NB4 (cell line): Measurements from ENCODE around the gene SYT13.

Experiments used
- MYC ChIP-seq: IDR thresholded peaks from 2 replicates; pipeline ENCODE4 v1.6.1; 2011; ENCODE audit warnings: low read depth, low read length
- POLR2A ChIP-seq: IDR thresholded peaks from 2 replicates; pipeline ENCODE4 v1.6.1; 2011; ENCODE audit warnings: mild to moderate bottlenecking; ENCODE audit not compliant: insufficient read length; ENCODE audit errors: extremely low read depth
- TF ChIP-seq, protein P1 (sequence below): IDR thresholded peaks from one replicate; pipeline ENCODE4 v1.5.1; 2012; ENCODE audit warnings: low read depth, low read length

DNA sequence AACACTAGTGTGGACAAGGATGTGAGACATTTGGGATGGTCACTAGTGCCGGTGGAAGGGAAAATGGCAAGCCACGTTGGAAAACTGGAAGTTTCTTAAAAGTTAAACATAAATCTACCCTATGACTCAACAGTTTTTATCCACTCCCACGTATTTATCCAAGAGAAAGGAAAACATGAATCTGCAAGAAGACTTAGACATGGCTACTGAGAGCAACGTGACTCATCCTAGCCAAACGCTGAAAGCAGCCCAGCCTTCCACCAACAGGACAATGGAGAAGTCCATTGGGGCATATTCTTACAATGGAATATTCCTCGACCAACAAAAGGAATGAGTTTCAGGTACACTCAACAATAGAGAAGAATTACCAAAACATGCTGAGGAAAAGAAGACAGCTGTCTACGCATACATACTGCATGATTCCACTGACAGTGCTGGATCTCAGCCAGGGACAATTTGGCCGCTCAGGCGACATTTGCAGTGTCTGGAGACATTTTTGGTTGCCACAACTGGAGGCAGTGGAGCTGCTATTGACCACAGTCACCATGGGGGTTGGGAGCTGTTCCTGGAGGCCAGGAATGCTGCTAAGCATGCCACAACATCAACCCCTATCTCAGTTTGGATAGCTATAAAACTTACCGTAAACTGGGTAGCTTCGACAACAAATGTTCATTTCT, 21.2 kb downstream of the SYT13 start:
- TF ChIP-seq, protein P1, sequence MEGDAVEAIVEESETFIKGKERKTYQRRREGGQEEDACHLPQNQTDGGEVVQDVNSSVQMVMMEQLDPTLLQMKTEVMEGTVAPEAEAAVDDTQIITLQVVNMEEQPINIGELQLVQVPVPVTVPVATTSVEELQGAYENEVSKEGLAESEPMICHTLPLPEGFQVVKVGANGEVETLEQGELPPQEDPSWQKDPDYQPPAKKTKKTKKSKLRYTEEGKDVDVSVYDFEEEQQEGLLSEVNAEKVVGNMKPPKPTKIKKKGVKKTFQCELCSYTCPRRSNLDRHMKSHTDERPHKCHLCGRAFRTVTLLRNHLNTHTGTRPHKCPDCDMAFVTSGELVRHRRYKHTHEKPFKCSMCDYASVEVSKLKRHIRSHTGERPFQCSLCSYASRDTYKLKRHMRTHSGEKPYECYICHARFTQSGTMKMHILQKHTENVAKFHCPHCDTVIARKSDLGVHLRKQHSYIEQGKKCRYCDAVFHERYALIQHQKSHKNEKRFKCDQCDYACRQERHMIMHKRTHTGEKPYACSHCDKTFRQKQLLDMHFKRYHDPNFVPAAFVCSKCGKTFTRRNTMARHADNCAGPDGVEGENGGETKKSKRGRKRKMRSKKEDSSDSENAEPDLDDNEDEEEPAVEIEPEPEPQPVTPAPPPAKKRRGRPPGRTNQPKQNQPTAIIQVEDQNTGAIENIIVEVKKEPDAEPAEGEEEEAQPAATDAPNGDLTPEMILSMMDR: no peak
- TF ChIP-seq POLR2A: no peak
- TF ChIP-seq MYC: no peak
